H1 (cell line): Measurements from ENCODE around the gene MARK3. TPM values are rescaled to one million over a fixed set of nuclear protein-coding genes. Genes with fewer than 3 reads are reported as not detected.
A peak's percentile ranks its signal among the peaks of the same experiment; 100 is the strongest.

Source experiments
- CTCF ChIA-PET: fragments of 300-600 bp; sonication (Branson Sonifier 250); formaldehyde crosslinking; loops from one replicate; lab custom pipeline; 2021; ENCODE audit not compliant: partially characterized antibody; lab: Charles Lee
- POLR2A ChIA-PET: fragments of 300-600 bp; sonication (Branson Sonifier 250); formaldehyde crosslinking; loops from one replicate; lab custom pipeline; 2021; ENCODE audit warnings: inconsistent platforms; ENCODE audit not compliant: partially characterized antibody; lab: Charles Lee
- DNase-seq, 2 experiments: peaks; one replicate each; pipeline versions ENCODE4 v3.0.0 to v3.0.0-alpha.2; 2010 to 2022; ENCODE audit warnings: low spot score in 2 of 2, low read depth in 1 of 2, mixed read lengths in 1 of 2
- FAIRE-seq: peaks from 2 replicates; lab custom pipeline; 2011; peaks lifted over from hg19 to GRCh38; lab: Jason Lieb, UNC
- H2AFZ ChIP-seq: 2 replicates; pipeline ENCODE4 v1.8.1; 2012; ENCODE audit warnings: low read length, inconsistent platforms
- H2AK5ac ChIP-seq: 2 replicates; pipeline ENCODE4 v1.6.1; 2013; ENCODE audit warnings: low read depth, low read length
- H2BK120ac ChIP-seq: replicated peaks from 2 replicates; pipeline ENCODE3; 2013; ENCODE audit warnings: low read depth, low read length, inconsistent platforms
- H2BK12ac ChIP-seq: 2 replicates; pipeline ENCODE4 v1.6.1; 2013; ENCODE audit warnings: low read depth, low read length
- H2BK15ac ChIP-seq: 2 replicates; pipeline ENCODE4 v1.6.1; 2013; ENCODE audit warnings: low read length
- H2BK20ac ChIP-seq: 2 replicates; pipeline ENCODE4 v1.6.1; 2013; ENCODE audit warnings: low read length
- H2BK5ac ChIP-seq: 2 replicates; pipeline ENCODE4 v1.6.1; 2013; ENCODE audit warnings: low read depth, low read length
- H3K14ac ChIP-seq: 2 replicates; pipeline ENCODE4 v1.6.1; 2013; ENCODE audit warnings: inconsistent platforms; ENCODE audit not compliant: insufficient read length
- H3K18ac ChIP-seq: 2 replicates; pipeline ENCODE4 v1.6.1; 2013; ENCODE audit warnings: low read length; ENCODE audit errors: extremely low read depth
- H3K23ac ChIP-seq: 2 replicates; pipeline ENCODE4 v1.6.1; 2013; ENCODE audit warnings: inconsistent platforms; ENCODE audit not compliant: insufficient read length
- H3K23me2 ChIP-seq: 2 replicates; pipeline ENCODE4 v1.6.1; 2013; ENCODE audit warnings: low read depth, low read length
- H3K27ac ChIP-seq: 2 replicates; pipeline ENCODE4 v1.6.1; 2011; ENCODE audit warnings: low read depth, low read length, inconsistent platforms
- H3K27me3 ChIP-seq, 4 experiments: replicated peaks in 1 of 4; 1 replicate in 1 of 4; 2 replicates in 3 of 4; pipeline versions ENCODE4 v1.6.1 to v1.8.1; 2011 to 2013; ENCODE audit warnings: low read length in 3 of 4, mild to moderate bottlenecking in 3 of 4, inconsistent platforms in 2 of 4, mixed read lengths in 2 of 4, moderate library complexity in 1 of 4; ENCODE audit not compliant: control insufficient read depth in 3 of 4, insufficient read depth in 3 of 4; ENCODE audit errors: extremely low read depth in 1 of 4
- H3K36me3 ChIP-seq, 4 experiments: 2 replicates each; pipeline versions ENCODE4 v1.6.1 to v1.8.1; 2011 to 2013; ENCODE audit warnings: mild to moderate bottlenecking in 4 of 4, low read length in 3 of 4, moderate library complexity in 2 of 4, control low read depth in 1 of 4, inconsistent platforms in 1 of 4; ENCODE audit not compliant: insufficient read depth in 4 of 4, control insufficient read depth in 2 of 4
- H3K4ac ChIP-seq: replicated peaks from 2 replicates; pipeline ENCODE3; 2013; ENCODE audit warnings: low read length, low read depth, mixed read lengths, inconsistent platforms; ENCODE audit not compliant: insufficient read length
- H3K4me1 ChIP-seq, 4 experiments: replicated peaks in 1 of 4; 1 replicate in 1 of 4; 2 replicates in 3 of 4; pipeline versions ENCODE4 v1.6.1 to v1.8.1; 2011 to 2013; ENCODE audit warnings: low read length in 3 of 4, inconsistent platforms in 2 of 4, mixed read lengths in 1 of 4; ENCODE audit not compliant: insufficient read depth in 4 of 4, control insufficient read depth in 3 of 4
- H3K4me2 ChIP-seq, 2 experiments: 2 replicates each; pipeline versions ENCODE4 v1.6.1 to v1.8.1; 2011 to 2013; ENCODE audit warnings: low read depth in 2 of 2, low read length in 2 of 2, control low read depth in 1 of 2, inconsistent platforms in 1 of 2, mild to moderate bottlenecking in 1 of 2; ENCODE audit not compliant: insufficient read depth in 1 of 2
- H3K4me3 ChIP-seq, 4 experiments: fragments of 200-600, 300-600 bp in 1 of 4; sonication (generic), shearing (Covaris generic), sonication (Bioruptor Twin) in 1 of 4; 2 replicates each; pipeline versions ENCODE4 v1.5.1 to v1.8.1; 2011 to 2016; ENCODE audit warnings: low read length in 4 of 4, low read depth in 3 of 4, control low read depth in 2 of 4, inconsistent platforms in 2 of 4, mild to moderate bottlenecking in 2 of 4, mixed read lengths in 1 of 4, moderate library complexity in 1 of 4; ENCODE audit not compliant: insufficient read depth in 2 of 4; ENCODE audit errors: extremely low read depth in 1 of 4
- H3K56ac ChIP-seq: replicated peaks from 2 replicates; pipeline ENCODE3; 2013; ENCODE audit warnings: low read depth, mild to moderate bottlenecking, mixed read lengths, low read length, inconsistent platforms; ENCODE audit not compliant: insufficient read length
- H3K79me1 ChIP-seq: 2 replicates; pipeline ENCODE4 v1.6.1; 2013; ENCODE audit warnings: low read depth, low read length, control low read depth
- H3K79me2 ChIP-seq, 2 experiments: 2 replicates each; pipeline versions ENCODE4 v1.6.1 to v1.8.1; 2012 to 2013; ENCODE audit warnings: low read length in 2 of 2, mild to moderate bottlenecking in 2 of 2, inconsistent platforms in 1 of 2; ENCODE audit not compliant: insufficient read depth in 2 of 2, control insufficient read depth in 1 of 2
- H3K9ac ChIP-seq, 4 experiments: replicated peaks in 1 of 4; 1 replicate in 1 of 4; 2 replicates in 3 of 4; pipeline versions ENCODE4 v1.6.1 to v1.8.1; 2011 to 2013; ENCODE audit warnings: low read depth in 3 of 4, low read length in 3 of 4, control low read depth in 2 of 4, mild to moderate bottlenecking in 2 of 4, moderate library complexity in 2 of 4, inconsistent platforms in 1 of 4; ENCODE audit errors: extremely low read depth in 1 of 4
- H3K9me3 ChIP-seq, 2 experiments: 2 replicates each; pipeline versions ENCODE4 v1.6.1 to v1.8.1; 2012 to 2013; ENCODE audit warnings: mild to moderate bottlenecking in 2 of 2, moderate library complexity in 2 of 2, control low read depth in 1 of 2, inconsistent platforms in 1 of 2, low read depth in 1 of 2, low read length in 1 of 2, mixed read lengths in 1 of 2; ENCODE audit not compliant: insufficient read depth in 2 of 2
- H4K20me1 ChIP-seq, 2 experiments: replicated peaks in 1 of 2; 2 replicates each; pipeline versions ENCODE3 to v1.8.1; 2011 to 2013; ENCODE audit warnings: inconsistent platforms in 2 of 2, low read length in 2 of 2, mild to moderate bottlenecking in 1 of 2; ENCODE audit not compliant: insufficient read depth in 2 of 2, control insufficient read depth in 1 of 2
- H4K5ac ChIP-seq: 2 replicates; pipeline ENCODE4 v1.6.1; 2013; ENCODE audit warnings: low read length, low read depth, mixed read lengths, inconsistent platforms; ENCODE audit not compliant: insufficient read length
- H4K8ac ChIP-seq: 2 replicates; pipeline ENCODE4 v1.8.0; 2013; ENCODE audit warnings: mild to moderate bottlenecking, moderate library complexity, low read length, inconsistent platforms; ENCODE audit not compliant: insufficient read depth; ENCODE audit errors: extremely low read depth
- H4K91ac ChIP-seq: replicated peaks from 2 replicates; pipeline ENCODE3; 2013; ENCODE audit warnings: low read length, mixed read lengths, inconsistent platforms; ENCODE audit not compliant: insufficient read length
- BCL11A ChIP-seq, 2 experiments: IDR thresholded peaks; one replicate each; pipeline ENCODE4 v1.6.1; 2011; ENCODE audit warnings: low read depth in 2 of 2, low read length in 2 of 2, mild to moderate bottlenecking in 2 of 2
- CBX5 ChIP-seq: fragments of 300-800, 300-1000 bp; sonication (generic); IDR thresholded peaks from 2 replicates; pipeline ENCODE4 v1.7.1; 2016; ENCODE audit warnings: antibody characterized with exemption, low read length, low read depth
- CHD2 ChIP-seq: IDR thresholded peaks from 2 replicates; pipeline ENCODE4 v1.6.1; 2012; ENCODE audit warnings: low read length, improper control_type of control experiment
- JUN ChIP-seq: IDR thresholded peaks from 2 replicates; pipeline ENCODE4 v1.6.1; 2011; ENCODE audit warnings: low read depth, mild to moderate bottlenecking, improper control_type of control experiment, low read length
- POLR2A ChIP-seq, 2 experiments: IDR thresholded peaks; 1 replicate in 1 of 2; 2 replicates in 1 of 2; pipeline ENCODE4 v1.6.1; 2011; ENCODE audit warnings: low read depth in 2 of 2, low read length in 2 of 2, mild to moderate bottlenecking in 2 of 2; ENCODE audit errors: control extremely low read depth in 1 of 2
- USF2 ChIP-seq: IDR thresholded peaks from 2 replicates; pipeline ENCODE4 v1.6.1; 2011; ENCODE audit warnings: low read length, improper control_type of control experiment
- ZNF274 ChIP-seq: IDR thresholded peaks from 2 replicates; pipeline ENCODE4 v1.7.0; 2012; ENCODE audit warnings: low read length, borderline replicate concordance; ENCODE audit errors: extremely low read depth
- WGBS, 2 experiments: shearing (Covaris generic) in 1 of 2; methylation state at CpG; one replicate each; pipeline versions ENCODE4 v1.1.6 to v1.1.7; 2013 to 2015; ENCODE audit warnings: low lambda C conversion rate in 2 of 2, mixed read lengths in 2 of 2, inconsistent platforms in 1 of 2, low coverage in 1 of 2, missing lambda C conversion rate in 1 of 2; ENCODE audit not compliant: insufficient replicate concordance in 2 of 2, insufficient coverage in 1 of 2, insufficient read length in 1 of 2; ENCODE audit errors: extremely low coverage in 1 of 2, missing lambda C conversion rate in 1 of 2; 5-methylcytosine and 5-hydroxymethylcytosine counted together
- polyA plus RNA-seq, 7 experiments: library from polyadenylated mRNA; depleted of rRNA in 3 of 7; stranded (reverse) in 5 of 7; unstranded in 2 of 7; fragments of >200 nt in 5 of 7; fragments of 200-250 nt in 2 of 7; gene quantifications; 1 replicate in 5 of 7; 2 replicates in 1 of 7; 4 replicates in 1 of 7; pipeline versions ENCODE4 v1.2.1 to v1.2.3, GENCODE V29; 2011 to 2013; ENCODE audit warnings: missing spikeins in 2 of 7, mixed read lengths in 2 of 7
- total RNA-seq: library from RNA; stranded (reverse); fragmentation: NEBNext Ultra II Directional; extraction: Animal tissue kit (Norgen Biotek cat#: 25700); gene quantifications from 2 replicates; pipeline ENCODE4 v1.2.1, GENCODE V29; 2021

Gene MARK3
- total and polyA plus RNA-seq, 2 of the 8 experiments (the other 6 are each of a cell fraction or from before 2014, with no cell fraction given), result 39.4 to 76.9 TPM

- peak overlapping the region; percentile 90; the same call in 1 of the 2 replicates for H2AK5ac ChIP-seq
- H3K4ac ChIP-seq, result no peak overlapping the region
- WGBS, 2 experiments, result 85% methylated on average over 17 of the region's 17 CpGs; no CpG with 5 or more reads in 1 of the 2 experiments
- H4K91ac ChIP-seq, result no peak overlapping the region
- no peaks in the 10 kb centered on the region for H3K9me3 ChIP-seq
- FAIRE-seq (no peak), DNase-seq (no peak)
- H3K23ac ChIP-seq, result no peak overlapping the region
- no peak overlapping the region for H2BK20ac ChIP-seq
- H3K79me2 ChIP-seq, result no peaks in the 10 kb centered on the region
- no peak overlapping the region for H4K5ac ChIP-seq
- no peak overlapping the region; the same call in 1 of the 2 replicates for H2BK12ac ChIP-seq
- H3K14ac ChIP-seq, result no peak overlapping the region
- no peak overlapping the region for H4K8ac ChIP-seq
- no peaks in the 10 kb centered on the region for H3K79me1 ChIP-seq
- H3K56ac ChIP-seq, result no peak overlapping the region
- no peaks in the 10 kb centered on the region for H3K27me3 ChIP-seq
- no peak overlapping the region for H3K4me2 ChIP-seq
- H3K18ac ChIP-seq, result no peak overlapping the region
- no peak overlapping the region for H3K9ac ChIP-seq
- no peak overlapping the region for H2BK120ac ChIP-seq
- H2BK15ac ChIP-seq, result no peak overlapping the region
- H3K36me3 ChIP-seq, result no peaks in the 10 kb centered on the region
- TF ChIP-seq ZNF274 (no peak), POLR2A (IDR thresholded peaks at IDR 0.05; ENCODE audit: control extremely low read depth in 1 of 2, low read depth in 2 of 2, low read length in 2 of 2) (no peak), JUN (no peak), USF2 (no peak), CBX5 (no peak), CHD2 (no peak), BCL11A (IDR thresholded peaks at IDR 0.05; ENCODE audit: low read depth in 2 of 2, low read length in 2 of 2) (no peak)
- ChIA-PET CTCF (interaction anchor here (0.6 to 28.8 kb wide), 6 partner anchors 10 to 608 kb away, joined by 3 to 921 read pairs (median 7); partner anchors contain the start of genes BAG5, CKB and TRMT61A), POLR2A (interaction anchor here (0.6 to 29.8 kb wide), 7 partner anchors 9 to 212 kb away, joined by 3 to 844 read pairs (median 5); partner anchors contain the start of genes BAG5, CKB and COA8)
- H3K4me3 ChIP-seq, result no peak overlapping the region
- no peak overlapping the region for H2AFZ ChIP-seq
- peak overlapping the region; percentile 66 for H2BK5ac ChIP-seq
- H4K20me1 ChIP-seq, result peaks cover 0 to 4% of the 10 kb centered on the region in 2 experiments
- peaks cover 0 to 3% (median 1%) of the 10 kb centered on the region in 4 experiments; a peak in 4 of 7 replicates for H3K4me1 ChIP-seq
- no peak overlapping the region for H3K27ac ChIP-seq
- no peaks in the 10 kb centered on the region for H3K23me2 ChIP-seq
These were observed 166.1 kb downstream of the MARK3 start for GRCh38 chr14:103551338-103551762.
